Limb (tissue), 2 donors: ENCODE data around the gene NUP210.
"Not testable (repeated sequence)": the region's sequence is repeated elsewhere in the genome, so short reads cannot be mapped to it uniquely, and the experiment has no call there.

Experiments used
- DNase-seq, 2 donors: peaks; one replicate each; pipeline ENCODE4 v3.0.0-alpha.2; 2016; ENCODE audit errors: extremely low spot score in 2 of 2

Gene NUP210

GRCh38 chr3:13429631-13430291, 9.6 kb upstream of the NUP210 start:
- DNase-seq = no peak

GRCh38 chr3:13428678-13429077, 8.6 kb upstream of the NUP210 start:
- not testable (repeated sequence) for DNase-seq

DNA sequence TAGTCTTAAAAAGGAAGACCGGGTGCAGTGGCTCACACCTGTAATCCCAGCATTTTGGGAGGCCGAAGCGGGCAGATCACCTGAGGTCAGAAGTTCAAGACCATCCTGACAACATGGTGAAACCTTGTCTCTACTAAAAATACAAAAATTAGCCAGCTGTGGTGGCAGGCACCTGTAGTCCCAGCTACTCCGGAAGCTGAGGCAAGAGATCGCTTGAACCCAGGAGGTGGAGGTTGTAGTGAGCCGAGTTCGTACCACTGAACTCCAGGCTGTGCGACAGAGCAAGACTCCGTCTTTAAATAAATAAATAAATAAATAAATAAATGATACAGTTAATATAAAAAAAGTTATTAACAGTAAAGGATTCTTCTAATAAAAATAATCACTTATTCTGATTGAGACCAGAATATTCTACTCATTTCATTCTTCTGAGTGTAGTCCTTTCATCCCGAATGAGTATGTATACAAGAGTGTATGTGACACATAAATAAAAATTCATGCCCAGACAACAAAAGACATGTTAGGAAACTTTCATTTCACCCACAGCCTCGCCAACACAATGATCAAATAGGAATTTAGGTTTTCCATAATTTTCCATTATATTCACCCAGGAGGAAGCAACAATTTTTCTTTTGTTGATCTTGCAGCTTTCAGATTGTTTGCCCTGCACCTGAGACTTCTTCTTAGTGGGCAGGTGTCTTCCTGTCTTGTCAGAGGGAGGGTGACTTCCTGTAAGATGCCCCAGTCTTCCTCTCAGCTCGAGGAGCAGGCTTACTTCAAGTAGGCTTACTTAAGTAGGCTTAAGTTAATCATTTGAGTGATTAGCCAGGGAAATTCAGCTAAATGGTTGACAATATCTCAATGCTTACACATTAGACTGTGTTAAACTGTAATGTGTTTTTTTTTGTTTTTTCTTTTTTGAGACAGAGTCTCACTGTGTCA, 7.8 kb upstream of the NUP210 start:
- DNase-seq = no peak

- no peak for DNase-seq
These were observed 6.5 kb upstream of the NUP210 start for GRCh38 chr3:13426591-13426990.

- DNase-seq = no peak
These were observed 5.6 kb upstream of the NUP210 start for GRCh38 chr3:13425689-13426088.

GRCh38 chr3:13424865-13425617, 4.9 kb upstream of the NUP210 start:
- no peak for DNase-seq

GRCh38 chr3:13424141-13424844, 4.2 kb upstream of the NUP210 start:
- no peak for DNase-seq

- DNase-seq = no peak
These were observed 976 bp upstream of the NUP210 start for GRCh38 chr3:13420831-13421765.

- peak in 1 of 2 donors; percentile 68 for DNase-seq
These were observed 547 bp downstream of the NUP210 start for GRCh38 chr3:13419505-13420044.

DNA sequence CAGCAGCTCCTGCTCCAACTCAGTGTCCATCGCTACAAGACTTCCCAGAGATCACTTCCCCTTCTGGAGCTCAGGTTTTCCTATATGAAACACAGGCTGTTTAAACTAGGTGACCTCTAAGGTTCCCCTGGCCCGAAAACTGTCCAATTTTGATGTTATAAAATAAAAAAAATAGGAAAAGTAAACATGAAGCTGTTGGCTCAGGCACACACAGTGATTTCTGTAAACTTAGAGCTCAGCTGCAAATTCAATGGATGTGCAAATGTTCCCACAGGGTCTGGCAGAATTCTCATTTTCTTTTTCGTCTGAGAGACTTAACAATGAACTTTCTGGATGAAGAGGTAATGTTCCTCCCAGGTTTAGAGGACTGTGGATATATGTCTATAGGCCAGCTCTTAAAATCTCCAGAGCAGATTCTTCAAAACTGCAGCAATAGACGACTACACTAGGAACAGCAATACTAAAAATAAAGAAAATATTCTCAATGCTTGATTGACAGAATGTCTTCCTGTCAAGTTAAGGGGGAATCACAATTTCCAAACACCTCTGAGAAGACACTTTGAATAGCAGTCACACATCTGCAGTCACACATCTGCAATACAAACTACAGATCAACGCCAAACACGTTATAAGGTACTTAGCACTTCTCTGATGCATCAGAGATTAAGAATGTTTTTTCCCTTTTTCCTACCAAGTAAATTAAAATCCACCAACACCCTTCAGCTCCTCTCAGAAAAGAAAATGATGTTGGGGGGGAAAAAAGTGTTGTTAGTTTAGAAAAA, 2.8 kb downstream of the NUP210 start:
- DNase-seq = no peak

- no peak for DNase-seq
These were observed 3.9 kb downstream of the NUP210 start for GRCh38 chr3:13415997-13416793.

GRCh38 chr3:13415236-13415986, 4.7 kb downstream of the NUP210 start:
- no peak for DNase-seq

DNA sequence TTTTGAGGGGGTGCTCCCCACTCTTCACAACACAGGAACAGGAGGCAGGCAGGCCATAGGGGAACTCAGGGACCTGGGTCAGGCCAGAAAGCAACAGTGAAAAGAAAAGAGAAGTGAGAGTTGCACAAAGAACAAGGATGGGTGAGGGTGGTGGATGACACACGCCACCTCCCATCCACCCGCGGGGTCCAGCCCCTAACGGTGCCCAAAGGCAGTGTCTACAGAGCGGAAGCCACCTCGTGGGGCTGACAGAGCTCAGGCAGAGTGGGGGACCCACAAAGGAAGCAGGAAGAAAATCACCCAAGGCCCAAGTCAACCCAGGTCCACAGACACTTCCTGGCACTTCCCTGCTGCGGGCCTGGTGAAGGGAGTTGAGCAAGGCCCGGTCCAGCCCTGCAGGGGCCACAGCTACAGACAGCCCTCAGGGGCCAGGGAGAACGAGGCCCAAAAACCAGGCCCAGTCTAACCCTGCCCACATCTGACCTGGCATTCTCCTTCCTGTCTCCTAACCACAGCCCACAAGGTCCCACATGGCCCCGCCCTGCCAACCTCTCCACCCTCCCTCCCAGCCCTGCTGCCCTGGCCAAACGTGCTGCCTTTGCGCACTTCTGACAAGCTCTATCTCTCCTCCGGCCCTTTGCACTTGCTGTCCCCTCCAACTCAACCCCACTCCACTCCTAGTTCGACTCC, 5.9 kb downstream of the NUP210 start:
- no peak for DNase-seq

GRCh38 chr3:13411186-13411860, 8.8 kb downstream of the NUP210 start:
- no peak for DNase-seq

- no peak for DNase-seq
These were observed 11.2 kb downstream of the NUP210 start for GRCh38 chr3:13408890-13409289.

- DNase-seq = no peak
These were observed 12.2 kb downstream of the NUP210 start for GRCh38 chr3:13407926-13408325.
